Caco-2 (cell line): Measurements from ENCODE around the gene HAUS3. TPM values are rescaled to one million over a fixed set of nuclear protein-coding genes. Genes with fewer than 3 reads are reported as not detected.

Source experiments
- BruUV-seq: library from RNA; stranded (reverse); fragments of 400-500 nt; replicated peaks from 2 replicates; lab custom pipeline; 2021; lab: Mats Ljungman, UMichigan
- CTCF ChIA-PET: fragments of 300-600 bp; sonication (Branson Sonifier 250); formaldehyde crosslinking; loops from one replicate; lab custom pipeline; 2022; ENCODE audit warnings: antibody characterized with exemption; lab: Charles Lee
- POLR2A ChIA-PET: fragments of 300-600 bp; sonication (Branson Sonifier 250); formaldehyde crosslinking; loops from one replicate; lab custom pipeline; 2022; ENCODE audit warnings: antibody characterized with exemption; lab: Charles Lee
- DNase-seq, 2 experiments: peaks; one replicate each; pipeline versions ENCODE4 v3.0.0 to v3.0.0-alpha.2; 2020 to 2022
- H3K27me3 ChIP-seq: replicated peaks from 2 replicates; pipeline ENCODE4 v1.6.0; 2011; ENCODE audit warnings: low read length; ENCODE audit not compliant: control insufficient read depth, insufficient read depth
- H3K36me3 ChIP-seq: 2 replicates; pipeline ENCODE4 v1.5.1; 2011; ENCODE audit warnings: low read length; ENCODE audit not compliant: control insufficient read depth, insufficient read depth
- H3K4me1 ChIP-seq: fragments of 250-450 bp; sonication (Bioruptor Pico); 2 replicates; pipeline ENCODE4 v1.5.1; 2020; ENCODE audit warnings: mild to moderate bottlenecking
- H3K4me3 ChIP-seq: 2 replicates; pipeline ENCODE4 v1.5.1; 2011; ENCODE audit warnings: low read depth, mild to moderate bottlenecking, control low read depth, low read length
- H3K9me3 ChIP-seq: fragments of 250-450 bp; sonication (Bioruptor Pico); 2 replicates; pipeline ENCODE4 v1.5.1; 2020; ENCODE audit warnings: mild to moderate bottlenecking, moderate library complexity
- H3K27ac Mint-ChIP-seq: one replicate; pipeline ENCODE4 v1.8.0; 2022; ENCODE audit warnings: mixed read lengths; ENCODE audit not compliant: unreplicated experiment
- H3K27me3 Mint-ChIP-seq: one replicate; pipeline ENCODE4 v1.8.0; 2022; ENCODE audit warnings: mixed read lengths; ENCODE audit not compliant: insufficient read depth, unreplicated experiment
- H3K36me3 Mint-ChIP-seq: one replicate; pipeline ENCODE4 v1.8.0; 2022; ENCODE audit warnings: mild to moderate bottlenecking, mixed read lengths; ENCODE audit not compliant: insufficient read depth, unreplicated experiment
- H3K4me1 Mint-ChIP-seq: one replicate; pipeline ENCODE4 v1.8.0; 2022; ENCODE audit warnings: low read depth, mixed read lengths; ENCODE audit not compliant: unreplicated experiment
- H3K4me3 Mint-ChIP-seq: one replicate; pipeline ENCODE4 v1.8.0; 2022; ENCODE audit warnings: mild to moderate bottlenecking, moderate library complexity, mixed read lengths; ENCODE audit not compliant: unreplicated experiment
- H3K9me3 Mint-ChIP-seq: one replicate; pipeline ENCODE4 v1.8.0; 2022; ENCODE audit warnings: mixed read lengths; ENCODE audit not compliant: unreplicated experiment
- intact Hi-C: fragments of 100-400 bp; cut with micrococcal nuclease; formaldehyde crosslinking; loops from one replicate; pipeline ENCODE4 v1.10.0; 2022; ENCODE audit not compliant: unreplicated experiment
- total RNA-seq: library from RNA; stranded (reverse); gene quantifications from 2 replicates; pipeline ENCODE4 v1.2.3, GENCODE V29; 2022
- TF ChIP-seq, protein P1 (sequence below), 2 experiments: fragments of 200-600 bp in 1 of 2; IDR thresholded peaks; 1 replicate in 1 of 2; 2 replicates in 1 of 2; pipeline versions ENCODE4 v1.5.1 to v1.8.0; 2011 to 2022; ENCODE audit warnings: antibody characterized with exemption in 1 of 2, control low read depth in 1 of 2, inconsistent platforms in 1 of 2, low read depth in 1 of 2, low read length in 1 of 2, mild to moderate bottlenecking in 1 of 2, moderate library complexity in 1 of 2; ENCODE audit not compliant: insufficient read depth in 1 of 2, severe bottlenecking in 1 of 2, unreplicated experiment in 1 of 2

Gene HAUS3
- total RNA-seq, 1 experiment from 2014 or later: 17.9 TPM

DNA sequence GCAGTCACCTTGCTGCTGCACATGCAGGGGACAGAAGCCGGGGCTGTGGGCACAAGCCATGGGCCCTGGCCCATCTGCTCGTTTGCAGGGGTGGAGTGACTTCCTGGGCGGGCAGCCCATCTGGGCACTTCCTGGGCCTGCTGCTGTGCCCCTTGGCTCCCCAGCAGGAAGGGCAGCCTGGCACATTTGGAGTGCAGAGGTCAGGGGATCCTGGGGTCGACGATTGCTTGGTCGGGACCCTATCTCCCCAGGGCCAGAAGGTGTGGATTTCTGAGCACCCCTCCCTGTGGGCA, 30.9 kb upstream of the HAUS3 start:
- Mint-ChIP-seq H3K4me3 (no peak overlapping the region), H3K27me3 (peaks cover 2% of the 10 kb centered on the region), H3K4me1 (peaks cover 9% of the 10 kb centered on the region), H3K9me3 (no peaks in the 10 kb centered on the region), H3K36me3 (no peaks in the 10 kb centered on the region), H3K27ac (no peak overlapping the region)
- ChIA-PET POLR2A (no interaction called here), CTCF (no interaction called here)
- no TSS peak for BruUV-seq
- Histone ChIP-seq H3K4me1 (no peaks in the 10 kb centered on the region), H3K27me3 (no peaks in the 10 kb centered on the region; the same call in 1 of the 2 replicates), H3K36me3 (no peaks in the 10 kb centered on the region), H3K9me3 (no peaks in the 10 kb centered on the region), H3K4me3 (no peak overlapping the region)
- DNase-seq: no peak
- intact Hi-C loops: no loop called here
- TF ChIP-seq, protein P1, sequence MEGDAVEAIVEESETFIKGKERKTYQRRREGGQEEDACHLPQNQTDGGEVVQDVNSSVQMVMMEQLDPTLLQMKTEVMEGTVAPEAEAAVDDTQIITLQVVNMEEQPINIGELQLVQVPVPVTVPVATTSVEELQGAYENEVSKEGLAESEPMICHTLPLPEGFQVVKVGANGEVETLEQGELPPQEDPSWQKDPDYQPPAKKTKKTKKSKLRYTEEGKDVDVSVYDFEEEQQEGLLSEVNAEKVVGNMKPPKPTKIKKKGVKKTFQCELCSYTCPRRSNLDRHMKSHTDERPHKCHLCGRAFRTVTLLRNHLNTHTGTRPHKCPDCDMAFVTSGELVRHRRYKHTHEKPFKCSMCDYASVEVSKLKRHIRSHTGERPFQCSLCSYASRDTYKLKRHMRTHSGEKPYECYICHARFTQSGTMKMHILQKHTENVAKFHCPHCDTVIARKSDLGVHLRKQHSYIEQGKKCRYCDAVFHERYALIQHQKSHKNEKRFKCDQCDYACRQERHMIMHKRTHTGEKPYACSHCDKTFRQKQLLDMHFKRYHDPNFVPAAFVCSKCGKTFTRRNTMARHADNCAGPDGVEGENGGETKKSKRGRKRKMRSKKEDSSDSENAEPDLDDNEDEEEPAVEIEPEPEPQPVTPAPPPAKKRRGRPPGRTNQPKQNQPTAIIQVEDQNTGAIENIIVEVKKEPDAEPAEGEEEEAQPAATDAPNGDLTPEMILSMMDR (IDR thresholded peaks at IDR 0.05; ENCODE audit: insufficient read depth in 1 of 2, low read depth in 1 of 2, low read length in 1 of 2, severe bottlenecking in 1 of 2, unreplicated experiment in 1 of 2): no peak

DNA sequence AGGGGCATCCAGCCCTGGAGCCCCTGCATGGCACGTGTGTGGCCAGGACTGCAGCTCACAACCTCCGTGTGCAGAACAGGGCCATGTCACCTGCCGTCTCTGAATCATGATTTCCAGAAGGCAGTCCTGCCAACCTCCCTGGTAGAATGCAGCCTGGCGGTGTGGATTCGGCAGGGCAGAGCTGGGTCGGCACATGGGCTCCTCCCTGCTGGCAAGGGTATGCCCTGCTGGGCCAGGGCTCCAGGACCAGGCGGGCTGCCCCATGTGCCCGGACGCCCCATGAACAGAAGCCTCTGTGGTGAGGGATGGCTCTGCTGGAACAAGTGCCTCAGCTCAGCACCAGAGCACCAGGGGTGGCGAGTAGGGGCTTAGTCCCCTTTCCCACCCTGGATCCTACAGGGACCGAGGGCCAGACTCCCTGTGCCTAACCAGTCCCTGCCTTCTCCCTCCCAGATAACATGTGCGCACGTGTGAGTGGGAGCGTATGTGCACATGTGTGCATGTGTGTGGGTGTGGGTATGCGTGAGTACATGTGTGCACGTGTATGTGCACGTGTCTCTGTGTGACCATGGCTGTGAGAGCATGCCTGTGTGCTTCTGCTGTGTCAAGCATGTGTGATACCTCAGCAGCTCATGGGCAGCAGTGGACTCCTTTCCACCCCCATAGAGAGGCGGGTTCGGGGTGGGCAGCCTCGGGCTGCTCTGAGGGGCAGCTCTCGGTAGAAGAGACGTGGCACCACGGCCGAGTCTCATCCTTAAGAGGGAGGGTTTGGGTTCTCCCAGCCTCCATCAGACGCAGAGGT, 30.3 kb upstream of the HAUS3 start:
- Mint-ChIP-seq H3K9me3 (no peaks in the 10 kb centered on the region), H3K27me3 (no peaks in the 10 kb centered on the region), H3K4me1 (peaks cover 9% of the 10 kb centered on the region), H3K4me3 (no peak overlapping the region), H3K36me3 (no peaks in the 10 kb centered on the region), H3K27ac (no peak overlapping the region)
- H3K27me3 ChIP-seq: no peaks in the 10 kb centered on the region; the same call in 1 of the 2 replicates
- POLR2A ChIA-PET: no interaction called here
- CTCF ChIA-PET: no interaction called here
- no peaks in the 10 kb centered on the region for H3K4me1 ChIP-seq
- H3K4me3 ChIP-seq: no peak overlapping the region
- H3K9me3 ChIP-seq: no peaks in the 10 kb centered on the region
- no peak for DNase-seq
- BruUV-seq: no TSS peak
- H3K36me3 ChIP-seq: no peaks in the 10 kb centered on the region
- TF ChIP-seq, protein P1 (IDR thresholded peaks at IDR 0.05; ENCODE audit: insufficient read depth in 1 of 2, low read depth in 1 of 2, low read length in 1 of 2, severe bottlenecking in 1 of 2, unreplicated experiment in 1 of 2): no peak
- intact Hi-C loops: no loop called here

DNA sequence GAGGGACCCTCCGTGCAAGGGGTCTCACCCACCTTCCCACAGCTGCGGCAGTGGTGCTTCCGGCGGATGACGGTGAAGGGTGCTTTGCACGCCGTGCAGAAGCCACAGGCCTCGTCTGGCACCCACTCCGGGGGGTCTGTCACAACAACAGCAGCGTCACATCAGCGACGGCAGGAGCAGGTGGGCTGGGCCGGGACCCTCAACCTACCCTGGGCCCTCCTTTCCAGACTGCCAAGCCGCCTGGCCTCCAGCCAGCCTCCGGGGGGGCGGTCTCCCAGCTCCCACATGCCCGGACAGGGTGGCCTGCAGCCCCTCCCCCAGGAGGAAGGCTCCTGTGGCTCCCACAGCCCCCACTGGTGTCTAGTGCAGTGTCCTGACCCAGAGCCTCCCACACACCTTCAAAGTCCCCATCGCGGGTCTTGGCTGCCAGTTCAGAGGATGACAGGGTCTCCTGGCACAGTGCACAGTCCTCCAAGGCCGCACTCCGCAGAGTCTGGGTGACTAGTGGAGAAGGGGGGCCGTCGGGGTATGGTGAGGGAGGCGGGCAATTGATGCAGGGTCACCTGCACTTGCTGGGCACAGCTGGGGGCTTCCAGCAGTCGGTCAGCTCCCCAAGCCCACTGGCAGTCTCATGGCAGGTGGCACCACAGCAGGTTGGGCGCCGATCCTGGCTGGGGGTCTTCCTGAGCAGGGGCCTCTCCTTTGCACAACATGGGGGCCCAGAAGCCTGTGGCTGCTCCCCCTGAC, 29.5 kb upstream of the HAUS3 start:
- no TSS peak for BruUV-seq
- no peaks in the 10 kb centered on the region for H3K27me3 Mint-ChIP-seq
- TF ChIP-seq, protein P1 (IDR thresholded peaks at IDR 0.05; ENCODE audit: insufficient read depth in 1 of 2, low read depth in 1 of 2, low read length in 1 of 2, severe bottlenecking in 1 of 2, unreplicated experiment in 1 of 2): no peak
- DNase-seq: no peak
- no peaks in the 10 kb centered on the region for H3K36me3 Mint-ChIP-seq
- intact Hi-C loops: no loop called here
- ChIA-PET POLR2A (no interaction called here), CTCF (no interaction called here)
- no peak overlapping the region for H3K4me3 ChIP-seq
- no peaks in the 10 kb centered on the region for H3K36me3 ChIP-seq
- no peaks in the 10 kb centered on the region for H3K9me3 Mint-ChIP-seq
- no peak overlapping the region for H3K27ac Mint-ChIP-seq
- H3K9me3 ChIP-seq: no peaks in the 10 kb centered on the region
- peaks cover 9% of the 10 kb centered on the region for H3K4me1 Mint-ChIP-seq
- H3K4me3 Mint-ChIP-seq: no peak overlapping the region
- no peaks in the 10 kb centered on the region for H3K4me1 ChIP-seq
- H3K27me3 ChIP-seq: no peaks in the 10 kb centered on the region; the same call in 1 of the 2 replicates
